Measurements from ENCODE around the gene AOPEP.

Gene AOPEP

GRCh38 chr9:95102001-95102433, 375.5 kb downstream of the AOPEP start:
- no peak for DNase-seq (ENCODE audit: low read depth)
- H3K4me3 ChIP-seq (ENCODE audit: low read depth, low read length), result no peak overlapping the region

GRCh38 chr9:95102572-95102971, 376.1 kb downstream of the AOPEP start:
- DNase-seq (ENCODE audit: low read depth), result no peak
- H3K4me3 ChIP-seq (ENCODE audit: low read depth, low read length), result no peak overlapping the region

- no peak overlapping the region for H3K4me3 ChIP-seq (ENCODE audit: low read depth, low read length)
- DNase-seq (ENCODE audit: low read depth), result no peak
Observed at GRCh38 chr9:95103281-95103771, 376.8 kb downstream of the AOPEP start.

GRCh38 chr9:95103871-95104580, 377.5 kb downstream of the AOPEP start:
- H3K4me3 ChIP-seq (ENCODE audit: low read depth, low read length), result no peak overlapping the region
- no peak for DNase-seq (ENCODE audit: low read depth)

- DNase-seq (ENCODE audit: low read depth), result no peak
Observed at GRCh38 chr9:95104581-95104960, 378.1 kb downstream of the AOPEP start.

GRCh38 chr9:95104980-95105379, 378.5 kb downstream of the AOPEP start:
- no peak overlapping the region for H3K4me3 ChIP-seq (ENCODE audit: low read depth, low read length)
- no peak for DNase-seq (ENCODE audit: low read depth)

More at GRCh38 chr9:95104581-95104960, 378.1 kb downstream of the AOPEP start:
- H3K4me3 ChIP-seq (ENCODE audit: low read depth, low read length), result no peak overlapping the region

- DNase-seq (ENCODE audit: low read depth), result no peak
- no peak overlapping the region for H3K4me3 ChIP-seq (ENCODE audit: low read depth, low read length)
Observed at GRCh38 chr9:95105519-95106287, 379.2 kb downstream of the AOPEP start.

GRCh38 chr9:95107001-95107749, 380.7 kb downstream of the AOPEP start:
- H3K4me3 ChIP-seq (ENCODE audit: low read depth, low read length), result no peak overlapping the region
- DNase-seq (ENCODE audit: low read depth), result no peak

GRCh38 chr9:95107976-95108375, 381.5 kb downstream of the AOPEP start:
- DNase-seq (ENCODE audit: low read depth), result no peak
- no peak overlapping the region for H3K4me3 ChIP-seq (ENCODE audit: low read depth, low read length)

- DNase-seq (ENCODE audit: low read depth), result no peak
- no peak overlapping the region for H3K4me3 ChIP-seq (ENCODE audit: low read depth, low read length)
Observed at GRCh38 chr9:95108777-95109176, 382.3 kb downstream of the AOPEP start.

- no peak overlapping the region for H3K4me3 ChIP-seq (ENCODE audit: low read depth, low read length)
- no peak for DNase-seq (ENCODE audit: low read depth)
Observed at GRCh38 chr9:95109456-95109855, 383.0 kb downstream of the AOPEP start.

GRCh38 chr9:95110921-95111525, 384.5 kb downstream of the AOPEP start:
- H3K4me3 ChIP-seq (ENCODE audit: low read depth, low read length), result no peak overlapping the region
- DNase-seq (ENCODE audit: low read depth), result no peak

GRCh38 chr9:95111716-95112115, 385.2 kb downstream of the AOPEP start:
- no peak overlapping the region for H3K4me3 ChIP-seq (ENCODE audit: low read depth, low read length)
- DNase-seq (ENCODE audit: low read depth), result no peak

- H3K4me3 ChIP-seq (ENCODE audit: low read depth, low read length), result no peak overlapping the region
Observed at GRCh38 chr9:95112436-95113280, 386.2 kb downstream of the AOPEP start.

GRCh38 chr9:95115104-95115503, 388.6 kb downstream of the AOPEP start:
- no peak for DNase-seq (ENCODE audit: low read depth)
- no peak overlapping the region for H3K4me3 ChIP-seq (ENCODE audit: low read depth, low read length)

More at GRCh38 chr9:95112436-95113280, 386.2 kb downstream of the AOPEP start:
- no peak for DNase-seq (ENCODE audit: low read depth)

- H3K4me3 ChIP-seq (ENCODE audit: low read depth, low read length), result no peak overlapping the region
Observed at GRCh38 chr9:95116002-95116807, 389.7 kb downstream of the AOPEP start.

GRCh38 chr9:95116808-95117204, 390.3 kb downstream of the AOPEP start:
- no peak overlapping the region for H3K4me3 ChIP-seq (ENCODE audit: low read depth, low read length)
- DNase-seq (ENCODE audit: low read depth), result no peak

More at GRCh38 chr9:95116002-95116807, 389.7 kb downstream of the AOPEP start:
- DNase-seq (ENCODE audit: low read depth), result no peak

- DNase-seq (ENCODE audit: low read depth), result no peak
- H3K4me3 ChIP-seq (ENCODE audit: low read depth, low read length), result no peak overlapping the region
Observed at GRCh38 chr9:95118596-95118995, 392.1 kb downstream of the AOPEP start.
